GM19463 (cell line): Measurements from ENCODE around the gene CELF2.

Experiments
- ATAC-seq: cut with Tn5 transposase; IDR thresholded peaks from one replicate; pipeline ENCODE4 v1.9.1; 2021; ENCODE audit warnings: mild to moderate bottlenecking, moderate library complexity; ENCODE audit not compliant: unreplicated experiment

Gene CELF2

DNA sequence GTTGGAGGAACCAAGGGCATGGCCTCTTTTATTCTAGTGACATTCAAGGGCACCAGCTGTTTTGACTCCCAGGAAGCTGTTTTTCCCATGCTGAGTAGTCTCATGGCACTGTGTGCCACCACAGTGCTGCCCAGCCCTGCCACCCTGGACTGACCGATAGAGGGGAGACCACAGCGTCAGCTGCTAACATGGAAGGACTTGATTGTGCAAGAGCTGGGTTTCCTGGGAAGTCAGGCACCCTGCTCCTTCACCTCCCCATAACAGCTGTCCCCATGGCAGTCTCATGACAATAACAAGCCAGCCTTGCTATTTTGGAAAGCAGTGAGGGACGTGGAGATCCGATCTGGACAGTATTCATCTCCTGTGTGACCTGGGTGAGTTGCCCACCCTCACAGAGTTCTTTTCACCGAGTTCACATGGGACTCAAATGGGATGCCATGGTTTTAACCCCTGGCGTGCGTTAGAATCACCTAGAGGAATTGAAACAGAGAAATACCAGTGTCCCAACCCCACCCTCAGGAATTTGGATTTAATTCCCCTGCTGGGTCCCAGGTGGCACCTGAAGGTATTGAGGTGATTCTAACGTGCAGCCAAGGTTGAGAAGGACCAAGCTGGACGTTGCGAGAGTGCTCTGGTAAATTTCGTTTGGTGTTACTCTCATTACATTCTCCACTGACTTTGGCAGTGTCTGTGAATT is 174.8 kb downstream of the CELF2 start:
- ATAC-seq: no peak

DNA sequence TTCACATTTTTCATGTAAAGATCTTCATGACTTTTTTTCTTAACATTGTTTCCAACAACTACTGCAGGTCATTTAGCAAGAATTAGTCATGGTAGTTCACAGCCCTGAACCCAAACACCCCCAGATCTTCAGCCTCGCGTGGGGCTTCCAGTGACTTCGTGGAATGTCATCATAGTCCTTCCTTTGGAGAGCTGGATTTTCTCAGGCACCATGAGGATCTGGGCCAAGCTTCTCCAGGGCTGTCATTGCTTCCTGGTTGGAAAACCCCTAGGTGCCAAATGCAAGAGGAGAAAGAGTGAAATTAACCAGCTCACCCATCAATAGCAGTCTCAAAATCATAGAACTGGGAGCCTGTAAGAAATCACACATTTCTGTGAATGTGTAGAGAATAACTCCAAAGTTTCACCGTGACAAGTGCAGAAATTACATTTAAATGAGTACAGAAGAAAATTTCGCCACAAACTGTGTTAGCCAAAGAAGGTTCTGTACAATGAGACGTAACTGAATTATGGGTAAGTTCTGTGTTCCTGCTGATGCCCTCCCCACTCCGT is 175.4 kb downstream of the CELF2 start:
- no peak for ATAC-seq

DNA sequence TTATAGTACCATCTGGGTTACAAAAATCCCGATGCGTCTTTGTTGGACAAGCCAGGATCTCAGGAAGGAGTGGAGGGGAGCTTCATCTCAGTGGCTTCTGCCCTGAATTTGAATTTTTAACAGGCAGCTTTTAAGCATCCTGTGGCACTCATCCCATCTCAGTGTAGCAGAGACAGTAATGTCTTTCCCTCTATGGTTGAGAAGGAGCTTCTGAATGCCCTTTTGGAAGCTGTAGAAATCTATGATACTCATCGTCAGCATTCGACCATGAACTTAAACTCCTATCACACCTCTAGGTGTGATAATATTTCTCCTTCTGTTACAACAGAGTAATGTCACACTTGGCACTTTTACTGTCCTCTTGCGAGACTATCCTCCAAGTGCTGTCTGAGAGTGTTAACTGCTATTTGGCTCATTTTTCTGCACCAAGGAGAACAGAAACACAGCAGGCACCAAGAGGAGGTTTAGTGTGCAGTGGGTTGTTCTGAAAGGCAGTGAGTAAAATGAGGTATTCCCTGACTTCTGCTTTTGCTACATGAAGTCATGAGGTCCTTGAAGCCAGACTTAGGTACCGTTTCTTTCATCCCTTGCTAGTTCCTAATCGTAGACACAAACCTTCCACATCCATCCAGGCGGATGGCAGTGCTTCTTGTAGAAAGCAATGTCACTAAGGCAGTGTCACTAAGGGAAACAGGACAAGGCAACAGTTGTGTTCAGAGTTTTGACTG is 177.4 kb downstream of the CELF2 start:
- no peak for ATAC-seq

DNA sequence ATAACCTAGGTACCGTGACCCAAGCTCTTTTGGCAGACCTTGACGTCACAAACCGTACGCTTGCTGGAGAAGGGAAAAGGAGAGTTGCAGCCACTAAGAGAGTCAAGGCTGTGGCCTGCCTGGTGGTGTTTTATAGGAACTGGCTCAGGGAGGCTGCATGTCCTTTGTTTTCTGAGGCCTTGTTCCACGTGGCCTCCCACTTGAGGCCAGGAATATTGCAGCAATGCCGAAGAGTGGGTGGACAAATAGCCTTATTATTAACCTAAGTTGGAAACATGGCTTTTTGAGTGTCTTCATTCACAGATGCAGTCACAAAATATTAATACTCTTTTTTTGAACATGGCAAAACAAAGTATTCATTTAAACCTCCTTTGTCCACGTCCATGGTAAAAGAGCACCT is 178.0 kb downstream of the CELF2 start:
- no peak for ATAC-seq

DNA sequence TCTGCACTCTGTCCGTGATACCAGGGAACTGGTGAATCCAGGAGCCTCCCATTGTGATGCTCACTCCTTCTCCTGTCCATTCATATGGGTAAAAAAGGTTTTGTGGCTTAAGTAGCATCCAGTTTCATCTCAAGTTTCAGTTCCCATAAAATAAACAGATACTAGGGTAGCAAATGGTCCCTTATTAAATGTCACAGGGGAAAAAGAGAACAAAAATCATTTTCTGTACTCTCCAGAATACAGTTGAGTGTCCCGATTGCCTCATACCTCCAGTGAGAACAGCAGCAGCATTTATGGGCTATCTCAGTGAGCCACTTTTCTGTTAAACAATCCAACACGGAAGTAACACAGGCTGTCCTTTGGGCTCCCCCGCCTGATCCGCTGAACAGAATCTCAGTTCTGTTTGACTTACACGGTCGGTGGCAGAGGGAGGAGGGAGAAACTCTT is 179.6 kb downstream of the CELF2 start:
- peak; percentile 64 for ATAC-seq

DNA sequence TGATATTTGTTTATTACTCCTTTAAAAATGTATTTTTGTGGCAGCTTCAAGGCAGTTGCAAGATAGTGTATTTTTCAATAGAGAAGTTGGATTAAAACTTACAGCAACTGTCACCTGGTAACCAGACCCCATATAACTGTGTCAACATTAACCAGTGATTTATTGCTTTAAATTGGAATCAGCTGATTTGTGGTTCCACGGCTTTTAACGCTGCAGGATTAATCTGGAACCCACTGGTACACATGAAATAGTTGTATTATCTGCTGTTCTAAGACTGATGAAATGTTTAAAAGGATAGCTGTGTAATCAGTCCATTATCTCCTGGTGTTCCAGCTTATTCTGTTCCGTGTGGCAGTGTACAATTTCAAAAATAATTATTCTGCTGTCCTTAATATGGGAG is 180.2 kb downstream of the CELF2 start:
- ATAC-seq: no peak

DNA sequence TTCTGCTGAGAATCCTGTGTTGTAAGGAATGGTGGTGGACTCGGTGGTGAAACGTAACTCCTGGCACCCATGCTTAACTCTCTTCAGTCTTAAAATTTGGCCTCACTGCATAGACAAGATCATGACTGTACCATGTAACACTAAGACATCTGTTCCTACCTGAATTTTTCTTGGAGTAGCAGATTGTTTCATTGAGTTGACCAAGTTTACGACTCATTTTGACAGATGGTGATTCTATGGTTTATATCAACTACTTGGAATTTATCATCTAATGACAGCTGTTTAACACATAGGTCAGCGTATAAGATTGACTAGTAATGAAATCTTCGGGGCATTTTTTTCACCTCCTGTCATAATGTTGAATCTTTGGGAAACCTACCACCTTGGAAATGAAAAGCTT is 184.2 kb downstream of the CELF2 start:
- no peak for ATAC-seq

DNA sequence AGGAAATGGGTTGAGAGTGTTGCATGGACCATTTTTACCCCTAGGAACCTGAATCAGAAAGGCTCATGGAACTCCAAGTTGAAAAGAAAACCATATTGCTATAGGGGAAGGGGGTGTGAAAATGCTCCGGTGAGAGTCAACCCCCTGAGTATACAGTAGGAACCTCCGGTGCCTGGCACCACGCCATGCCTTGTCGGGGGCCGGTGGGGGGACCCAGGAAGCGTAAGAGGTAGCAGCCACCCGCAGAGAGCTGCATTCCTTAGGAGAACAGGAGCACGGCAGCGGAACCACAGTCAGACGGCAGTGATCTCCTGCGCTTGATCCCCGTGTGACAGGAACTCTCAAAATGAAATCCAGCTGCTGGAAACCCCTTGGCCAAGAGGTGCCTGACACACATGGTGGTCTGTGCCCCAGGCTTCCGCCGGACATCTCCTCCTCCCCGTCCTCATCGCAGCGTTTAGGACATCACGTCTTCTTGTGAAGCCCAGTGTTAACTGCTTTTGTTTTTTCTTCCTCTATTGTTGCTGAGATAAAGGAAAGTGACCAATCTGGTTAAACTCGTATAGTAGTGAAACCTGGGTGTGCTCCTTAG is 186.8 kb downstream of the CELF2 start:
- no peak for ATAC-seq

DNA sequence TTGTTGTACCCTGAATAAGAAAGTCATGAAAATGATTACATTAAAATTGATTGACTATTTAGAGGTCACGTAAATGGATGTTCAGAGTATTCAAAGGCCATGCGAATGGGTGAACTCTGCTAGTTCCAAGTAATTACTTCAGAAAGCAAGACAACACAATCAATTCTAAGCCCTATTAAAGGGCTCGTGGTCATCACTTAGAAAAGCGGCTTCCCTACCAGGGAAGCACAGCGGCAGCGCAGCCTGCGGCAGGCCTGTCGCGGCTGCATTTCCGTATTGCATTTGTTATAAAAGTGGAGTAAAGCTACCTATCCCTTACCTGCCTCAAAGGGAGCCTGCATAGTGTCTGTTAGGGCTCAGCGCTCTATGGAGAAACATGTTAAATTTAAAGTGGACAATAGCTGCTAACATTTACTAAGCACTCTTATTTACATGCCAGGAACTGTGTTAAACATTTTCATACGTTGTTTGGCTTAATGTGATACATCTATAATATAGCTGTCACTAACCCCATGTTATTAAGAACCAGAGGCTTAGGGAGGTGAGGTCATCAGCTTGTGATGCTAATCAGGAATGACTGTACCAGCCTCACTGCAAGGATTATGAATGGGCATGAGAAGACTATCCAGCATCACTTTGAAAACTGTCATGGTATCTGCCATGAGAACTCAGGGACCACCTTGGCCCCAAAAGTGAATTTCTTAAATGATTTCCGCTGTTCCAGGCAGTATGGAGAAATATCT is 187.5 kb downstream of the CELF2 start:
- peak; percentile 29 for ATAC-seq

DNA sequence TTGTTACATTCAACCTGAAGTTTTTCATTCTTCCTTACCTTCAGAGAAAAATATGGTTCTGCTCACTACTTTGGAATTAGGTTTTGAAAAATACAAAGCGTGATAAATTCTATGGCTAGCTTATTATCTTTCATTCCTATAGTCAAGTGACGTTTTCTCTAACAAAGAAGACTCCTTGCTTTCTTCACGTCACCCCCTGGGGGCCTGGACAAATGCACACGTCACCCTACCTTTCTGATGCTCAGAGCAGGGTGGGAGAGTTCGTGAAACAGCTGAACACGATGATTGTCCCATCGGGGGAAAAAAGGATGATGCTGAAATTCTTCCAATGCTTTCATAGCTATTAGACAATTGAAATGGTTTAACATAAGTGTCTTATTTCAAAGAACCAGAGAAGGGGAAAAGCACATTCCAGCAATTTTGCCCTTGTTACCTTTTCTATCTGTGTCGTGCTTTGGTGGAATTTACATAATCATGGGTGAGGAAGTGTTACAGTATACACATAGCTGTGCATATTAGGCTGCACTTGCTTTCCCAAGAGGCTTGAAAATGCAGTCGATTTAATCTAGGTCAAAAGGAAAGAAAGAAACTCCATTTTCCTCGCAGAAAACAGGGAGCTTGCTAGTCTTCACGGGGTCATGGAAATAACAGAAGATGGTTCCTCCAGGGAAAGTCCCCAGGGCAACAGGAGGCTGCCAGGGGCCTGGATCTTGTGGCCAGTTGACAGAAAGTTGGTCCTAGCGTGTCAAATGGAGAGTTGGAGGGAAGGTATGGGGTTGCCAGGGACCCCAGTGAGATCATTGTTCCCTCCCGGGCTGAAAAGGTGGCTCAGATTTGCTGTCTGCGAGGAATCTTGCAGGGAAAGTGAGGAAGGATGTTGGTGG is 189.2 kb downstream of the CELF2 start:
- ATAC-seq: no peak

DNA sequence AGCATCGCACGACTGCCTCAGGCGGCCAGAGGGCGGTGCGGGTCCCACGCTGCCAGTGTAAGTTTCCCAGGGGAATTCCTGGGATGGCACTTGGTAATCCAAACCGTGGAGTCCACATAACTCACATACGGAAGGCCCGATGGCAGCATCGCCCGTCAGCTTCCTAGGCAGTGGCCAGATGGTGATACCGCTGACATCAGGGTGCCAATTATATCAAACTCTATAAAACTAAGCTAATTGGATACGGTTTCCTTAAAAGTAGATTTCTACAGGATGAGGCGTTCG is 189.8 kb downstream of the CELF2 start:
- no peak for ATAC-seq

DNA sequence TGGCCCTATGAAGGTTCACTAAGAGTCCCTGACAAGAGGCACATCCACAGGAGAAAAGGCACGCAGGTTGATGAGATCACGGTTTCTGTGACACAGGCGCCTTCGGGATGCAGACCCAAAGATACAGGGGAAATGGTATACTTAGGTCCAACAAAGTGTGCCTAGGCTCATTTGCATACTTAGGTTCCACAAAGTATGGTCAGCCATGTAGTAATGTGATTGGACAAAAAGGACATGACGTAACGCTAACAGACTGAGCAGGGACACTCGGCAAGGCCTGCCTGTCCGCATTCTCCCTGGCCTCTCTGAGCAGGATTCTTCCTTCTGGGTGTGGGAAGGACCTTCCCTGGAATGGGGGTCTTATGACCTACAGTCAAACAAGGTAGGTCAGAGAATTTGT is 190.6 kb downstream of the CELF2 start:
- ATAC-seq: no peak

DNA sequence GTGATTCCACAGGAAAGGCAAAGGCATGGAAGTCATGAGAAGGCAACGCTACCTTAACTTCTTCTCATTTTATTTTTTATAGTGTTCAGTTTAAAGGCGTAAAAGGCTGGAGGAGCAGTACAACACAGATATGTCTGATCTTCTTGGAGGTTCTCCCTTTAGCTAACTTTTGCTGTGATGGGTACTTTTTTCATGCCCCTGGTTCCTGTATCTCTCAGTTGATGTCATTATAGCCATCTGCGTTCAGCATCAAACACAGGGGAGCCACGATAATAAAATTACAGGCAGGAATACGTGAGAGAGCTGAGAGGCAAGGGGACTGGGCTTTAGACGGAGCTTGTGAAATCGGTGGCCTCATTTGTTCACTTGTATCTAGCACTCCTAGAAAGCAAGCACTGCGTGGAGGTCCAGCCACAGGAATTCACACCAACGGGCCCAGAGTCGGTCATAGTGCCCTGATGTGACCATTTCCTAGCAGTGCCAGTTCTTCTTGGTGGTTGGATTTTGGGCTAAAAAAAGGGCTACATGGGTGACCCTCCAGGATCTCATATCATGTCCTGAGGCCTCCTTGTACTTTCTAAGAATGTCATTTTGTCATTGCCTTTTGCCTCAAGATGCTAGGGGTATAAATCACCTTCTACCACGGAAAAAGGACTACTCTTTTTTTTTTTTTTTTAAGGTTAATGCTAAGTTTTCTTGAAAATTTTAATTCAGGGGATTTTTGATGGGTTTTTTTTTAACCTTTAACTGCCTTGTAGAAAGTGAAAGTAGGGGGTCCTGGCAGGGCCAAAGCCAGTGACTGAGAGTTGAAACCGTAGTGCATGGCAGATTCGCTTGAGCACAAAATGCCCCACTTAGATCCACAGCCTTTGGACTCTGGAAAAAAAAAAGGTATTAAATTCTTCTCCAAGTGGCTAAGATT is 191.5 kb downstream of the CELF2 start:
- ATAC-seq: peak; percentile 61

DNA sequence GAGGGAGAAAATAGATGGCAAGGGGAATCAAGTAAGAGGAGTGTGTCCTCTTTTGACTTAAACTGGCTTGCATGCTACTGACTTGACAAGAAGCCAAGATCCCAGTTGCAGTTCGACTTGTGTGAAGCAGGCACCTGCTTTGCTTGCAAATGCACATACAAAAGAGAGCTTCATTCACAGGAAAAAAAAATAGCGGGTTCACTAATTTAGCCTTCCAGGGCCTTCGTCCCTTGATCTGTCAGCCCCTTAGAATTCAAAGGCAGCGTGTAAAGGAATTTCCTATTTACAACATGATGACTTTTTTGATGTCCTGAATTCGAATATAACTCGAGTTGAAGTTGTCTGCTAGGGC is 192.1 kb downstream of the CELF2 start:
- ATAC-seq: peak; percentile 43

DNA sequence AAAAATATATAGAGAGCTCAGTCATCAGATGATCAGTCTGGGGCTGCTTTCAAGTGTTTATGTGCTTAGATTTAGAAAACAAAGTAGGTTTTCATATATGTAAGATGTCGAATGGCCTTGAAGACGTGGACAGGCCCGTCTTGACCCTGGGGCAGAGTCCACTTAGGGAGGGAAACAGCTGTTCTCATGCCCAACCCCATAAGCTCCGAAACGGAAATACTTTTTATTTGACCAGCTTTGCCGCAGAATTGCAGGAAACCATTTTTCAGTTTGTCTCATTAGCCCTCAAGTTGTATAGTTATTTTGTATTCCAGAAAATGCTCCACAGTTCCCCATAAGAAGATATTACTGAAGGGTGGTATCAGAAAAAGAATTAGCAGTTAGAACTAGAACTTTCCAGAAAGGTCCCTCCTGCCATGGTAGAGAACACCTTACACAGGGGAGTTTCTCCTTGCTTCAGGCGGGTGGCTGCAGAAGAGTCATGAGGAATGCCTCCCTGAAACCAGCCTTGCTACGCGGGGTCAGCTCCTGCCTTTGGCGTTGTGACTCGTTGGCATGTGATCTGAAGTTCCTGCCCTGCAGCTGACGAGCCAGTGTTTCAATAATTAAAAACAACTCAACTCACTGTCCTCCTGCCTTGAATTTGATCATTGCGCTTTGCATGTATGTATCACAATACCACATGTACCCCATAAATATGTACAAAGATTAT is 192.7 kb downstream of the CELF2 start:
- ATAC-seq: no peak

DNA sequence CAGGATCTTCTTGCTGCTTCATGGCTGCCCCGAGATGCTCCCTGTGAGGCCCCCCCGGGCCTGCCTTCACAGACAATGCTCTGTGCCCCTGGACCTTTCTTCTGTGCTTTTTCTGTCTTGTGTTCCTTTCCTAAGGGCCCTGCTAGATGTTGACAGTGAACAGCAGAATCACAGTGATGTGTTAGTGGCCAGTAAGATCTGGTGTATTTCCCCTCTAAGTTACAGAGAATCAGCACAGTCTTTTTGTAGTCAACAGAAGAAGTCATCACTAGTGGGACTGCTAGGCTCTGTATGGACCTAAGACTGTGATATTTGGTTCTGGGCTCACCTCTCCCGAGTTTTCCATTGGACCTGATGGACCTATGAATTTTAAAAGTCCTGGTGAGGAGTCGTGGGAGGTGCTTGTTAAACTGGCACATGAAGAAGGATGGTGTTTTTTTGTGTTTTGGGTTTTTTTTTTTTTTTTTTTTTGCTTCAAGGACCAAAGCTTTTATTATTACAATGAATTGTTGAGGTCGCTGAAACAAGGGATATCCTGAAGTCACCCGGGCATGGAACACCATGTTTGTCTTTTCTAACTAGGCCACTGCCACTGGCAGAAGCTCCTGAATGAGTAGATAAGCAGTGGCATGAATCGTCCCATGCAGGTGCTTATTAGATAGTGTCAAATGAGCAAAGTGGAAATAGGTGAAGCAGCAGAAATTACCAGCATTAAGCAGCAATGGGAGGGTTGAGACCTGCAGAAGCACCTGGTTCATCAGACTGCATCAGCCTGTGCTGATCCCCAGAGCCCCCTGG is 194.8 kb downstream of the CELF2 start:
- no peak for ATAC-seq

DNA sequence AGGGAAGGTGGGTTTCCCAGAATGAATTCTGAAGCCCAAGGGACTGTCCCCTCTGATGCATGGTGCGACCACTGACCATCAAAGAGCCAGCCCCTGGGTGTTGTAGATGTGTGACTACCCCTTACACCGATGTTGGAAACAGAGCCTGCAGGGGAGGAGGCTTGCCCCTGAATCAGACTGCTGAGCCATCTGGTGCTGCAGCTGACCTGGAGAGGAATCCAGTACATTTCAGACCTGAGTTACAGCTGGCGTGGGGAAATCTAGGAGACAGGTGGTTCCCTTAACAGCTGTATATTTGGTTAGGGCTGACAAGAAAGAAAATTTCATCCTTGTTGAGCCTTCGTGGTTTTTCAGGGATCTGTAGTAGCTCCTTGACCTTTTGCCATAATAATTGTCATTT is 195.5 kb downstream of the CELF2 start:
- no peak for ATAC-seq

DNA sequence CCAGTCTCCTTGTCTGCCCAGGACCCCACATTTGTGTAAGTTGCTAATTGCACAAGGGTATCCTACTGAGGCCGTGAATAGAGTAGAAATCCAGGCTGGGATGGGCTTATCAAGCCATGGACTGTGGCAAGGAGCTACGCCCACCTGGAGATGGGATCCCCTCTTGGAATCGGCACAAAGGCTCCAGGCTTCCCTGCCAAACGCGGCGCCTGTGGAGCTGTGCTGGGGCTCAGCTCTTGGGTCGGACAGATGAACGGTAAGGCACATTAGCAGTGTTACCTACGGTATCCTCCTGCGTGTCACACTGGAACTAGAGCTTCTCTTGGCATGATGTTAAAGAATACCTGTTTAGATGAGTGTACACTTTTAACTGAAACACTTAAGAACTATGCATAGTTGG is 196.7 kb downstream of the CELF2 start:
- ATAC-seq: no peak
